NCI-H446 (cell line): ENCODE measurements around the gene CREB5.
"Not testable (repeated sequence)": the region's sequence is repeated elsewhere in the genome, so short reads cannot be mapped to it uniquely, and the experiment has no call there.

Source experiments
- DNase-seq, 2 experiments: peaks; one replicate each; lab custom pipeline; 2025; lab: John Stamatoyannopoulos, UW

Gene CREB5

GRCh38 chr7:28581351-28581750 lies 169.0 kb downstream of the CREB5 start:
- no peak for DNase-seq

DNA sequence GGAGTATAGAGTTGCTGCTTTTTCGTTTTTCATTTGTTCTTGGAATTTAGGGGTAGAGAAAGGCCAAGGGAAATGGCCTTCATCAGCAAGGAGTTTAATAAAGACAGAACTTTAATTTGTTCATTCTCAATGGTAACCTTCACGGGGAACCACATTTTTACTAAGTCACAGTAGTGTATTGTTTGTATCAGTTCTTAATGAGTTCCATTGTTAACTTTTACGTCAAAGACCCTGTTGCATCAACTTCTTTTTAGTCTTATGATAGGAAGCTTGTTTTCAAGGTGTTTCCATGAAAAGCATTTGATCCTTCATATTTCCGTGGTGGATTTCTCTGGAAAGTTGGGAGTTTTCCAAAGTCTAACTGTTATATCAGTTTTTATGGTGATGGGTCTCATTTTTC lies 169.9 kb downstream of the CREB5 start:
- no peak for DNase-seq

DNA sequence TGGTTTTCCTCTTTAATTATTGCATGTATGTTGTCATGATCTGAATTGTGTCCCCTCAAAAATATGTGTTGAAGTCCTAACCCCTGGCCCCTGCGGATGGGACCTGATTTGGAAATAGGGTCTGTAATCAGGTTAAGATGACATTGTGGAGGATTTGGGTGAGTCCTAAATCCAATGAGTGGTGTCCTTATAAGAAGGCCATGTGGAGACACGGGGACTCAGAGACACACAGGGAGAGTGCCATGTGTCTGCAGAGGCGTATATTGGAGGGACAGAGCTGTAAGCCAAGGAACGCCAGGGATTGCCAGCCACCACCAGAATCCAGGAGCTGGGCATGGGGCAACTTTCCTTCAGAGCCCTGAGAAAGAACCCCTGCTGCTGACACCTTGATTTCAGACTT lies 171.9 kb downstream of the CREB5 start:
- no peak for DNase-seq

- no peak for DNase-seq
These were observed 174.4 kb downstream of the CREB5 start for GRCh38 chr7:28586736-28587135.

DNA sequence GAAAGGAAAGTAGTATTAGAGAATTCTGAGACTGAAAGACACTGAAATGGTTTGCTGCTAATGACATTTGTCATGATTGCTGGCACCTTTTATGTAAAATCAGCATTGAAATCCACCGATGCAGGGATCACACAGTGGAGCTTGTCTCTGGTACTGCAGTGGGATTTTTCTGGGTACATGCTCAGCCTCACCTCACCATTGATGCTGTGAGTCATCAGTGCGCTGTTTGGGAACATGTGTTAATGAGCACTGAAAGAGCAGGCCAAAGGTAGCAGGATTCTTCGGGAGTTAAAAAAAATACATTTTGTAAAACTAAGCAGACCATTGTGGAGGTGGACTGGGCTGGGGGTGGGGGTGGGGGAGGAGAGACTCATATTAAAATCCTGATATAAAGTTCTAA lies 174.9 kb downstream of the CREB5 start:
- DNase-seq = no peak

GRCh38 chr7:28588602-28589001 lies 176.3 kb downstream of the CREB5 start:
- no peak for DNase-seq

- DNase-seq = no peak
These were observed 178.8 kb downstream of the CREB5 start for GRCh38 chr7:28591041-28591674.

DNA sequence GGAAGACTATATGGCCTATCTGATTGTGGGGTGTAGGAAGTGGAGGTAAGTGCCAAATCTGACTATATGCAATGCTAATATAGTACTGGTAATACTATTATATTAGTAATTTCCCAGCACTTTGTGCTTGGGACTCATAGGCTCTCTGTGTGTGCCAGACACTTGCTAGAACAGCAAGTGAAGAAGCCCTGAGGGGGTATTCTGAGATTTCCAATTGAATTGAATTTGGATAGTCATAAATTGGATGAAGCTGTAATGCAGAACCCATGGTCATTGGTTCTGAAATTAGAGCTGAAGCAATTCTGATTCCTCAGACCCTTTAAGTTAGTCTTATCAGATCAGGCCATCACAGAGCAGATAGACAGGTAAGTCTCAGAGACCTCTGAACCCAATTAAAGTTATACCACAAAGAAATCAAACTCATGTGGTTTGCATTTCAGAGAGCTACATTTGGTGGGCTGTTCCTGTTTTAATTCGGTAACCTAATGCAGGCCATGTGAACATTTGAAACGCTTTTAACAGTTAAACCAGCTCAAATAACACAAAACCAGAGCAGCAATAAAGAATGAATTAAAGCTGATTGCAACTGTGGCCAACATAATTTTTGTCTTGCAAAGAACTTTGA lies 179.5 kb downstream of the CREB5 start:
- DNase-seq = no peak

DNA sequence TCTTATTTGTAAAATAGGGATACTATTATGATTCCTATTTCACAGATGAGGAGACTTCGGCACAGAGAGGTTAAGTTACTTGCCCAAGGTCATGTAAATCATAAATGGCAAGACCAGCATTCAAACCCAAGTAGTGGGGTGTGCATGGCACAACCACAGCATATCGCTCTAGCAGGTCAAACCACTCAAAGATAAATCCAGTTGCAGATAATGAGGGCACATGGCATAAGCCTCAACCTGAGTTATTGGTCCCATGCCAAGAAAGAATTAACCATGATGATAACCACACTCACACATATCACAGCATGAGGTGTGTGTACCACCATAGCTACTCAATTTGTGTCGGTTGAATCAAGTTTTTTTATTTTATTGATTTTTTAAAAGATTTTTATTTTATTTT lies 180.5 kb downstream of the CREB5 start:
- no peak for DNase-seq

DNA sequence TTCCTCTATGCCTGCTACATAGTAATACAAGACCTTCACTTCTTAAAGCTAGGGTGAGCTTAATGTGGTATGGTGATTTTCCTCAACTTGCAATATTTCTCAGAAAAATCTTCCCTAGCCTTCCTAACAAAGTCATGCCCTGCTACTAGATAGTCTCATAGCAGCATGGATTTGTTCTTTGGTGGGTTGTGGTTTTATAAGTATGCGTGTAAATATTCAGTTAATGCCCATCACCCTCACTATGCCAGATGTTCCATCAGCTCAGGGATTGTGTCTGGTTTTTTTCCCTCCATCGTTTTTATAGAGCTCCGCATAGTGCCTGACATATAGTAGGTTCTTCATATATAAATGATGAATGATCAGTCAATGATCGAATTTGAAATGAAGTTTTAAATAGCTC lies 182.8 kb downstream of the CREB5 start:
- no peak for DNase-seq

GRCh38 chr7:28595801-28596200 lies 183.5 kb downstream of the CREB5 start:
- DNase-seq = no peak

DNA sequence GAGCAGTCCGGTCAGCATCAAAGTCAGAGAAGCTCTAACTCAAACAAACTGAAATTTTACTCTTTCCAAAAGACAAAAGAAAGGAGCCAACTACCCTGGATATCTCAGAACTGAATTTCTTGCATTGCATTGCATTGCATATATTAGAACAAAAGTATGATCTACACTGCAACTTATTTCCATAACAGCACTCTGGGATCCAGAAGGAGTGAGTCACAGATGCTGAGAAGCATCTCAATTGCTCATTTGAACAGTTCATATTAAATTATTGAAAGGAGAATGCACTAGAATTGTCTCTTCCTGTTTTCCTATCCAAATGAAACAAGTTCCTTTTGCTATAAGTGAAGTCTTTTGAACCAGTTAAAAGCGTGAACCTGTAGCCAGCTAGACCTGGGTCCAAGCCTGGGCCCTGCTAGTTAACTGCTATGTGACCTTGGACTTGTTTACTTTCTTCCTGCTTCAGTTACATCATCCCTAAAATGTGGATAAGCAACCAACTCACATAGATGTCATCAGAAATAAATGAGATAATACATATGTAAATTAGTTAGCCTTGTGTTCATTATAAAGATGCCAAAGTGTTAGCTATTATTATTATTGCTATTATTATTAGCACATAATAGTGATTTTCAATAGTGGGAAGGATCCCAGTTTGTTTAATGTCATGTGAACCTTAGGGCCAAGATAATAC lies 184.1 kb downstream of the CREB5 start:
- no peak for DNase-seq

DNA sequence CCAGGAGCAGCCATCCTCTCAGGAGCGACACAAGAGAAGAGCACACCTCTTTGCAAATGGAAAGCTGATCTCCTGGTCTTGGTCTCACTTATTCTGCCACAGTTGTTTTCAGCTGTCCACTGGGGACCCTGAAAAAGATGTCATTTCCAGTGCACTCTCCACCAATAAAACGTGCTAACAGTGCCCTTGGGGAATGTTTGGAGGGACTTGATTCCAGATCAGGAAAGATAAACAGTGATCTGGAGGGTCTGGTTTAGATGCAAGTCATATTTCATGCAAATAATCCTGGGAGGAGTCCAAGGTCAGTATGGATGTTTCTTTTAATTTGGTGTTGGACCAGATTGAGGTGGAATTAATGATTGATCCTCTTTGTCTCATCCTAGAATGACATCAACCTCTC lies 185.0 kb downstream of the CREB5 start:
- DNase-seq = no peak

GRCh38 chr7:28598037-28598436 lies 185.7 kb downstream of the CREB5 start:
- DNase-seq = not testable (repeated sequence)

DNA sequence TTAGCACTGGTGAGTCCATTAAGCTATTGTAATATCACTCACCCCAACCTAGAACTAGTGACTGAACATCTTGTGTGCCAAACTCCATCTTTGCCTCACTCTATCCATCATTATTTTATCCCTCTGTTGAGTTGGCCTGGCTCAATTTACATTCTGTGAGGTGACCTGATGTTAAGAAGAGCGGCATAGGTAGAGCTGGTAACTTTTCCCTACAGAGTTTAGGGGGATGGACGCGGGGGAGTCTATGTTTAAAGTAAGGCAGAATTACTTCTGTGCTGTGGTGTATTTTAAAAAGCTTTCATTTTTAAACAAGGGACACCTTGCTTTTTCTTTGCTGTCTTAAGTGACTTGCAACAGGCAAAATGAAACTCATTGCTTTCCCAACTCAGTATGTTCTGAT lies 186.3 kb downstream of the CREB5 start:
- no peak for DNase-seq

- DNase-seq = no peak
These were observed 187.1 kb downstream of the CREB5 start for GRCh38 chr7:28599411-28599810.

GRCh38 chr7:28602282-28602681 lies 190.0 kb downstream of the CREB5 start:
- no peak for DNase-seq

DNA sequence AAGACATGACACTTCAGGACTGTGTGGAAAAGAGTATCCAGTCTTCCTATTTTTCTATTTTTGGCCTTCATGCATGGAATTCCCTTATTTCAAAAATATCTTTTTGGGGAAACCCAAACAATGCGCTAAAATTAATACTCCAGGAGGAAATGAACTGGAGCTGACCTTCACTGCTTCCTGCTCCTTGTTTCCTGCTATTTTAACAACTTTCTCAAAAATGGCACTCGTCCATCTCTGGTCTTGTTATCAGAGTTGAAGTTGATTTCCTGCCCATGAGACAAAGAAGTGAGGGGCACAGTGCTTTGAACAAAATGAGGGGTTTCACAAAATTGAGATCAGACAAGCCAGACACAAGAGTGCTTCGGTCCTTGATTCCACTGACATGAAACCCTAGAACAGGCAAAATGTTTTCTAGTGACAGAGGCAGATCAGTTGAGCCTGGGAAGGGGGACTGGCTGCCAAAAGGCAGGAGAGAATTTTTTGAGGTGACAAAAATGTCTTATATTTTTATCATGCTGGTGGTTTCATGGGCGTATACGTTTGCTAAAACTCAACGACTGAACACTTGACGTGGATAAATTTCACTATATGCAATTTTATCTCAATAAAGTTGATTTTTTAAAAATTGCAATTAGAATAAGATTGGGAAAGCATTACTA lies 193.2 kb downstream of the CREB5 start:
- DNase-seq = no peak

DNA sequence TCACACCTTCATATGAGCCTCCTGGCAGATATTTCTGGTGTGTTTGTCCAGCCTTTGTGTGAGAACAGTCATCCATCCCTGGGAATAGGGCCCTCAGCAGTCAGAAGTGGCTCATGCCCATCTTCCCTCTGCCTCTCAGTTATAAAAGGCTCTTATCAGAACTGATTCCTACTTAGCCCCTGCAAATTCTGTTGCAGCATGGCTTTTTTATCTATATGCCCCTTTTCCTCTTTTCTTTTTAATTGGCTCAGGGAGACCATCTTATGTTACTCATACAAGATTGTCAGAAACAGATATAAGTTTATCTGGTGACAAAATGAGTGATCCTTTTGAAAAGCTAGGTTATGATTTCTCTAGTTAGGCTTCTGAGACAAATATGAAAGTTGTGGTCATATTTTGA lies 194.1 kb downstream of the CREB5 start:
- no peak for DNase-seq

DNA sequence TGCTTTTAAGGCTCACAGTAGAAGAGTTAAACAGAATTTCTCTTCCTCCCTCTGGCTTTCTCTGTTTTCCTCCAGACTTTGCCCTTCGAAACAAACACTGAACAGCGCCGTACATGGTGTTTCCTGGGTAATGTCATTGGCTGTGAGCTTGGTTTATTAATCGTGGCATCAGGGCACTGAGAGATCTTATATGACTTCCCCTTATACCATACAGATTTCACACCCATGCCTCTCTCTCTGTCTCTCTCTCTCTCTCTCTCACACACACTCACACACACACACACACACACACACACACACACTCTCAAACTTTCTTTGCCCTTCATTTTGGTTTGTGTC lies 195.5 kb downstream of the CREB5 start:
- no peak for DNase-seq

DNA sequence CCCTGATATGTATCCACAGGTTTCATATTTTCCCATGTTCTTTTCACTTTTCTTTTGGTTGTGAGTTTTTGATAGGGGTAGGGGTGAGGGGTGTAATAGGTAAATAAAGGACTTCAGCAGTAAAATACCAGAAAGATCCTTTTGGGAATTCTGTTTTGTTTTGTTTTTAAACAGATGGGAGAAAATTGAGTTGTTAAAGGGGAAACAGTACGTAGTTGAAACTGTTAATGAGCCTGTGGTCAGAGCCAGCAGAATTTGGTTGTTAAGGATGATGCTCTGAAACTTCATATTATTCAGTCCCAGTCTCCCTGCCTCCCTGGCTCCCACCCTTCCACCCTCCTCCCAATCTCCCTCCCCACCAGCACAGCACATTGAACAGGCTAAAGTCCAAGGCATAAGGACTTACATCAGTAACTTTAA lies 195.9 kb downstream of the CREB5 start:
- DNase-seq = no peak

DNA sequence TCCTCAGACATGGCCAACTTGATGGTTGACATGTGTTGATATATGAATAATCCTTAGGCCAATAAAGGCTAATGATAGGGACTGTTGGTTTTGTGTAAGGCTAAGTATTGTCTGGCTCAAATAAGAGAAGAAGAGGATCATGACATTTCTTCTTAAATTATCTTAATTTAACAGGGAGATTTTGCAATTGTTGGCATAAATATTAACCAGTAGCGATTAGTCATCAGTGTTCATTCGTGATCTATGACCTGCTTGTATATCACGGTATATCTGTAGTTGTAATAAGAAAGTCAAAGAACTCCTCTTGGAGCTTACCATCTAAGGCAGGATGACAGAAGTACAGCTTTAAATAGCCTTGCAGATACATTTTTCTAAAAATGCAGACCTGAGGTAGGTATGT lies 196.4 kb downstream of the CREB5 start:
- no peak for DNase-seq

DNA sequence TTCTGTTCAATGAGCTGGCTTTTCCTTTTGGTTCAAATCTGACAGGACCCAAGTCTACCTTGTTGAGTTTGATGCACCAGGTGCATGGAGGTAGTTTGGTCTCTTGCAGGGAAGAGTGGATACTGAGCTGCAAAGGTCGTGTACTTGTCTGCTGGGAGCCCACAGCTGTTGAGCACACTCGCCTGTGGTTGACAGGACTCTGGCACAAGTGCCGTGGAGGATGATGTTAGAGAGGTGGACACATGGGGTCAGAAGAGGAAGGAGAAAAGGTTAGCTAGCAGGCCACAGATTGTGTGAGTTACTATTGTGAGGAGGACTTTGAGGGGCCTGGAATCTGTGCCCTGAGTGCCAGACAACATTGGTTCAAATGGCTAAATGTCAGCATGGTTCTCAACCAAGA lies 197.3 kb downstream of the CREB5 start:
- DNase-seq = no peak
